Measurements from ENCODE around the gene GPC3.

GRCh38 chrX:133922390-133922771 is 63.0 kb downstream of the GPC3 start:
- TF ChIP-seq, protein P1, sequence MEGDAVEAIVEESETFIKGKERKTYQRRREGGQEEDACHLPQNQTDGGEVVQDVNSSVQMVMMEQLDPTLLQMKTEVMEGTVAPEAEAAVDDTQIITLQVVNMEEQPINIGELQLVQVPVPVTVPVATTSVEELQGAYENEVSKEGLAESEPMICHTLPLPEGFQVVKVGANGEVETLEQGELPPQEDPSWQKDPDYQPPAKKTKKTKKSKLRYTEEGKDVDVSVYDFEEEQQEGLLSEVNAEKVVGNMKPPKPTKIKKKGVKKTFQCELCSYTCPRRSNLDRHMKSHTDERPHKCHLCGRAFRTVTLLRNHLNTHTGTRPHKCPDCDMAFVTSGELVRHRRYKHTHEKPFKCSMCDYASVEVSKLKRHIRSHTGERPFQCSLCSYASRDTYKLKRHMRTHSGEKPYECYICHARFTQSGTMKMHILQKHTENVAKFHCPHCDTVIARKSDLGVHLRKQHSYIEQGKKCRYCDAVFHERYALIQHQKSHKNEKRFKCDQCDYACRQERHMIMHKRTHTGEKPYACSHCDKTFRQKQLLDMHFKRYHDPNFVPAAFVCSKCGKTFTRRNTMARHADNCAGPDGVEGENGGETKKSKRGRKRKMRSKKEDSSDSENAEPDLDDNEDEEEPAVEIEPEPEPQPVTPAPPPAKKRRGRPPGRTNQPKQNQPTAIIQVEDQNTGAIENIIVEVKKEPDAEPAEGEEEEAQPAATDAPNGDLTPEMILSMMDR (IDR thresholded peaks at IDR 0.05 in 4 of 5, conservative IDR thresholded peaks at IDR 0.05 in 1 of 5) = no peak
- TF ChIP-seq POLR2A (IDR thresholded peaks at IDR 0.05) = no peak
